GM23338 (cell line): ENCODE results near the gene NDUFS7. TPM values are rescaled to one million over a fixed set of nuclear protein-coding genes. Genes with fewer than 3 reads are reported as not detected.
A peak's percentile ranks its signal among the peaks of the same experiment; 100 is the strongest.
"Not testable (repeated sequence)": the region's sequence is repeated elsewhere in the genome, so short reads cannot be mapped to it uniquely, and the experiment has no call there.

Experiments
- ATAC-seq: fragments of 200-7000 bp; cut with Tn5 transposase; 3 replicates; pipeline ENCODE4 v1.9.1; 2020
- DNase-seq: peaks from one replicate; pipeline ENCODE4 v3.0.0-alpha.2; 2015; ENCODE audit warnings: low spot score
- H2AFZ ChIP-seq: fragments of 200-600 bp; sonication (generic); 2 replicates; pipeline ENCODE4 v1.8.0; 2016; ENCODE audit warnings: antibody characterized with exemption, mild to moderate bottlenecking, moderate library complexity
- H3F3A ChIP-seq: fragments of 200-600 bp; sonication (generic); replicated peaks from 2 replicates; pipeline ENCODE4 v1.8.0; 2017; ENCODE audit warnings: antibody characterized with exemption, mixed run types, low read depth
- H3K27ac ChIP-seq: fragments of 200-600 bp; sonication (generic); 2 replicates; pipeline ENCODE4 v1.6.1; 2016; ENCODE audit warnings: low read depth
- H3K27me3 ChIP-seq: fragments of 200-600 bp; sonication (generic); 2 replicates; pipeline ENCODE4 v1.8.0; 2016; ENCODE audit warnings: mild to moderate bottlenecking, mixed run types, moderate library complexity; ENCODE audit not compliant: insufficient read depth
- H3K36me3 ChIP-seq: fragments of 200-600 bp; sonication (generic); 2 replicates; pipeline ENCODE4 v1.8.0; 2016; ENCODE audit warnings: mild to moderate bottlenecking; ENCODE audit not compliant: insufficient read depth
- H3K4me1 ChIP-seq: fragments of 200-600 bp; sonication (generic); 2 replicates; pipeline ENCODE4 v1.8.0; 2016; ENCODE audit warnings: mild to moderate bottlenecking, moderate library complexity; ENCODE audit not compliant: insufficient read depth
- H3K4me2 ChIP-seq: fragments of 200-600 bp; sonication (generic); 2 replicates; pipeline ENCODE4 v1.7.1; 2017; ENCODE audit warnings: mixed run types
- H3K4me3 ChIP-seq: fragments of 200-600 bp; sonication (generic); 2 replicates; pipeline ENCODE4 v1.6.1; 2016; ENCODE audit warnings: mixed run types
- H3K79me2 ChIP-seq: fragments of 200-600 bp; sonication (generic); replicated peaks from 2 replicates; pipeline ENCODE4 v1.8.0; 2017; ENCODE audit warnings: mild to moderate bottlenecking; ENCODE audit not compliant: insufficient read depth
- H3K9me2 ChIP-seq: fragments of 200-600 bp; sonication (generic); 2 replicates; pipeline ENCODE4 v1.8.0; 2017; ENCODE audit not compliant: insufficient read depth
- H4K20me1 ChIP-seq: fragments of 200-600 bp; sonication (generic); replicated peaks from 2 replicates; pipeline ENCODE4 v1.8.0; 2017; ENCODE audit warnings: mild to moderate bottlenecking; ENCODE audit not compliant: insufficient read depth
- H3K27ac Mint-ChIP-seq: 2 replicates; pipeline ENCODE4 v1.8.0; 2020; ENCODE audit warnings: inconsistent platforms, mild to moderate bottlenecking, moderate library complexity, mixed read lengths
- H3K27me3 Mint-ChIP-seq: 3 replicates; pipeline ENCODE4 v1.8.0; 2022; ENCODE audit warnings: low read depth, mild to moderate bottlenecking, moderate library complexity, mixed read lengths, inconsistent platforms; ENCODE audit not compliant: insufficient read depth, poor library complexity
- H3K36me3 Mint-ChIP-seq: 3 replicates; pipeline ENCODE4 v1.8.0; 2021; ENCODE audit warnings: low read depth, mild to moderate bottlenecking, inconsistent platforms, moderate library complexity, mixed read lengths
- H3K4me1 Mint-ChIP-seq: 3 replicates; pipeline ENCODE4 v1.8.0; 2020; ENCODE audit warnings: mild to moderate bottlenecking, inconsistent platforms, mixed read lengths
- H3K4me3 Mint-ChIP-seq: 3 replicates; pipeline ENCODE4 v1.8.0; 2021; ENCODE audit warnings: moderate library complexity, mild to moderate bottlenecking, inconsistent platforms, mixed read lengths
- H3K9me3 Mint-ChIP-seq: 3 replicates; pipeline ENCODE4 v1.8.0; 2020; ENCODE audit warnings: moderate library complexity, mild to moderate bottlenecking, inconsistent platforms, mixed read lengths
- CREB1 ChIP-seq: fragments of 250-450 bp; sonication (Bioruptor Pico); IDR thresholded peaks from 2 replicates; pipeline ENCODE4 v1.5.0; 2020; ENCODE audit warnings: low read depth, mild to moderate bottlenecking, moderate library complexity
- ETS1 ChIP-seq: IDR thresholded peaks from 2 replicates; pipeline ENCODE4 v1.6.1; 2016; ENCODE audit warnings: antibody characterized with exemption
- EZH2 ChIP-seq: fragments of 200-600 bp; sonication (generic); IDR thresholded peaks from one replicate; pipeline ENCODE4 v1.8.0; 2017; ENCODE audit warnings: antibody characterized with exemption, mild to moderate bottlenecking, low read depth; ENCODE audit not compliant: unreplicated experiment
- EZH2phosphoT487 ChIP-seq: fragments of 200-600 bp; sonication (generic); IDR thresholded peaks from one replicate; pipeline ENCODE4 v1.8.1; 2018; ENCODE audit warnings: antibody characterized with exemption; ENCODE audit not compliant: unreplicated experiment
- JUNB ChIP-seq: IDR thresholded peaks from one replicate; pipeline ENCODE4 v1.6.1; 2016; ENCODE audit warnings: antibody characterized with exemption; ENCODE audit not compliant: unreplicated experiment
- NANOG ChIP-seq: IDR thresholded peaks from 2 replicates; pipeline ENCODE4 v1.6.1; 2016; ENCODE audit warnings: antibody characterized with exemption, borderline replicate concordance
- POLR2AphosphoS5 ChIP-seq: IDR thresholded peaks from 2 replicates; pipeline ENCODE4 v1.6.1; 2016; ENCODE audit warnings: antibody characterized with exemption, low read depth
- REST ChIP-seq: IDR thresholded peaks from one replicate; pipeline ENCODE4 v1.6.1; 2018; ENCODE audit warnings: antibody characterized with exemption; ENCODE audit not compliant: unreplicated experiment
- ZNF114 ChIP-seq: fragments of 250-450 bp; sonication (Bioruptor Pico); IDR thresholded peaks from 2 replicates; pipeline ENCODE4 v1.5.0; 2020; ENCODE audit warnings: mild to moderate bottlenecking, moderate library complexity
- ZNF331 ChIP-seq: fragments of 250-450 bp; sonication (Bioruptor Pico); IDR thresholded peaks from 2 replicates; pipeline ENCODE4 v1.5.0; 2020; ENCODE audit warnings: low read depth, mild to moderate bottlenecking, moderate library complexity
- polyA plus RNA-seq: library from polyadenylated mRNA; unstranded; fragments of >200 nt; fragmentation: Nextera tagmentation; extraction: Ambion mirVana; gene quantifications from 2 replicates; pipeline ENCODE4 v1.2.1, GENCODE V29; 2016
- total RNA-seq: library from RNA; depleted of rRNA; stranded (reverse); fragments of >200 nt; shearing (Covaris generic); gene quantifications from 2 replicates; pipeline ENCODE4 v1.2.3, GENCODE V29; 2014

NDUFS7 gene
- total and polyA plus RNA-seq, 2 experiments from 2014 or later = 132 to 203 TPM

GRCh38 chr19:1439525-1440417, 56.1 kb downstream of the NDUFS7 start:
- Histone ChIP-seq H3K4me3 (peak overlapping the region; percentile 97), H3K36me3 (peaks cover 24% of the 10 kb centered on the region), H3K4me1 (peaks cover 16% of the 10 kb centered on the region; the same call in 1 of the 2 replicates), H3K27ac (peak overlapping the region; percentile 80), H3K79me2 (peaks cover 24% of the 10 kb centered on the region), H3F3A (peaks cover 80% of the 10 kb centered on the region), H4K20me1 (peaks cover 38% of the 10 kb centered on the region), H3K4me2 (peak overlapping the region; percentile 98)
- not testable (repeated sequence) for H3K27me3 ChIP-seq, DNase-seq, ATAC-seq, H3K9me2 ChIP-seq, H2AFZ ChIP-seq, H3K9me3 Mint-ChIP-seq
- Mint-ChIP-seq H3K4me3 (peak overlapping the region; percentile 97), H3K4me1 (peaks cover 20% of the 10 kb centered on the region), H3K36me3 (peaks cover 55% of the 10 kb centered on the region), H3K27me3 (peaks cover 44% of the 10 kb centered on the region), H3K27ac (peak overlapping the region; percentile 95)
- TF ChIP-seq POLR2AphosphoS5 = peak; percentile 15; the same call in 1 of the 2 replicates

GRCh38 chr19:1440418-1440801, 56.7 kb downstream of the NDUFS7 start:
- Mint-ChIP-seq H3K4me1 (peaks cover 20% of the 10 kb centered on the region), H3K36me3 (peaks cover 50% of the 10 kb centered on the region), H3K27me3 (peaks cover 44% of the 10 kb centered on the region), H3K27ac (peak overlapping the region; percentile 59; the same call in 1 of the 2 replicates), H3K9me3 (no peaks in the 10 kb centered on the region; the same call in 2 of the 3 replicates), H3K4me3 (peak overlapping the region; percentile 97)
- Histone ChIP-seq H3K4me3 (0 out of 2 replicates have a peak overlapping the region, but pooled peaks have one; percentile 97), H2AFZ (no peak overlapping the region), H3F3A (peaks cover 77% of the 10 kb centered on the region), H3K4me2 (no peak overlapping the region), H3K27me3 (no peaks in the 10 kb centered on the region), H3K9me2 (no peaks in the 10 kb centered on the region), H3K36me3 (peaks cover 24% of the 10 kb centered on the region), H4K20me1 (peaks cover 33% of the 10 kb centered on the region), H3K27ac (peak overlapping the region; percentile 72), H3K4me1 (peaks cover 16% of the 10 kb centered on the region; the same call in 1 of the 2 replicates), H3K79me2 (peaks cover 24% of the 10 kb centered on the region)
- DNase-seq (no peak), ATAC-seq (no peak)
- TF ChIP-seq ETS1 (no peak), JUNB (no peak), CREB1 (CRISPR knock-in tag) (no peak), REST (no peak), NANOG (no peak), ZNF114 (no peak), EZH2 (no peak), ZNF331 (CRISPR knock-in tag) (no peak), EZH2phosphoT487 (no peak)
